WTC11 (cell line): ENCODE data around the gene C1orf87.

Source experiments
- CBFB ChIP-seq: sonication (generic); formaldehyde crosslinking; IDR thresholded peaks from 2 replicates; pipeline ENCODE4 v1.8.1; 2022; ENCODE audit warnings: mild to moderate bottlenecking, low read depth, missing genetic modification reagents
- CTCF ChIP-seq: fragments of 200-600 bp; IDR thresholded peaks from 2 replicates; pipeline ENCODE4 v1.8.0; 2022; ENCODE audit warnings: antibody characterized with exemption
- E2F1 ChIP-seq: sonication (generic); formaldehyde crosslinking; IDR thresholded peaks from 2 replicates; pipeline ENCODE4 v1.8.0; 2022; ENCODE audit warnings: mild to moderate bottlenecking, missing genetic modification reagents
- IRF2 ChIP-seq: sonication (generic); formaldehyde crosslinking; IDR thresholded peaks from 2 replicates; pipeline ENCODE4 v1.8.0; 2022; ENCODE audit warnings: low read depth, missing genetic modification reagents, borderline replicate concordance
- JUN ChIP-seq: sonication (generic); formaldehyde crosslinking; IDR thresholded peaks from 2 replicates; pipeline ENCODE4 v1.8.0; 2023; ENCODE audit warnings: mild to moderate bottlenecking, missing genetic modification reagents
- MYBL2 ChIP-seq: sonication (generic); formaldehyde crosslinking; IDR thresholded peaks from 2 replicates; pipeline ENCODE4 v1.8.1; 2023; ENCODE audit warnings: mild to moderate bottlenecking, moderate library complexity, missing genetic modification reagents
- NR2C2 ChIP-seq: sonication (generic); formaldehyde crosslinking; IDR thresholded peaks from 2 replicates; pipeline ENCODE4 v1.8.0; 2022; ENCODE audit warnings: mild to moderate bottlenecking, missing genetic modification reagents
- USF2 ChIP-seq: sonication (generic); formaldehyde crosslinking; IDR thresholded peaks from 2 replicates; pipeline ENCODE4 v1.8.1; 2023; ENCODE audit warnings: mild to moderate bottlenecking, missing genetic modification reagents, moderate library complexity
- ZBTB21 ChIP-seq: sonication (generic); formaldehyde crosslinking; IDR thresholded peaks from 2 replicates; pipeline ENCODE4 v1.8.1; 2023; ENCODE audit warnings: mild to moderate bottlenecking, missing genetic modification reagents, borderline replicate concordance

GRCh38 chr1:59952065-59952464 lies 121.5 kb downstream of the C1orf87 start:
- TF ChIP-seq JUN (CRISPR knock-in tag): no peak
- no peak for TF ChIP-seq ZBTB21 (CRISPR knock-in tag)
- TF ChIP-seq CBFB (CRISPR knock-in tag): no peak
- TF ChIP-seq IRF2 (CRISPR knock-in tag): no peak
- TF ChIP-seq CTCF: no peak
- TF ChIP-seq E2F1 (CRISPR knock-in tag): no peak
- no peak for TF ChIP-seq NR2C2 (CRISPR knock-in tag)
- TF ChIP-seq MYBL2 (CRISPR knock-in tag): no peak
- TF ChIP-seq USF2: no peak
